Astrocyte (in vitro differentiated cells and primary cell): ENCODE results near the gene ARHGAP26. TPM values are rescaled to one million over a fixed set of nuclear protein-coding genes. Genes with fewer than 3 reads are reported as not detected.

Experiments used
- DNase-seq: peaks from one replicate; pipeline ENCODE4 v3.0.0-alpha.2; 2010; ENCODE audit warnings: low read depth
- FAIRE-seq: peaks from 2 replicates; lab custom pipeline; 2011; peaks lifted over from hg19 to GRCh38; lab: Jason Lieb, UNC
- H2AFZ ChIP-seq: 2 replicates; pipeline ENCODE4 v1.6.0; 2012; ENCODE audit warnings: low read depth, low read length, inconsistent platforms
- H3K27ac ChIP-seq: 2 replicates; pipeline ENCODE4 v1.5.1; 2011; ENCODE audit warnings: low read depth, low read length, inconsistent platforms
- H3K27me3 ChIP-seq: 2 replicates; pipeline ENCODE4 v1.6.0; 2011; ENCODE audit warnings: low read length, inconsistent platforms; ENCODE audit not compliant: insufficient read depth
- H3K36me3 ChIP-seq: 2 replicates; pipeline ENCODE4 v1.5.1; 2011; ENCODE audit warnings: low read length, inconsistent platforms; ENCODE audit not compliant: insufficient read depth
- H3K4me1 ChIP-seq: 2 replicates; pipeline ENCODE4 v1.5.1; 2011; ENCODE audit warnings: low read length, inconsistent platforms; ENCODE audit not compliant: insufficient read depth
- H3K4me2 ChIP-seq: 2 replicates; pipeline ENCODE4 v1.6.0; 2012; ENCODE audit warnings: low read length, inconsistent platforms
- H3K4me3 ChIP-seq: 2 replicates; pipeline ENCODE4 v1.5.1; 2011; ENCODE audit warnings: low read depth, mild to moderate bottlenecking, low read length, inconsistent platforms; ENCODE audit not compliant: insufficient read depth
- H3K79me2 ChIP-seq: 2 replicates; pipeline ENCODE4 v1.6.0; 2012; ENCODE audit warnings: mild to moderate bottlenecking, low read length, inconsistent platforms; ENCODE audit not compliant: insufficient read depth
- H3K9ac ChIP-seq: 2 replicates; pipeline ENCODE4 v1.6.0; 2012; ENCODE audit warnings: mild to moderate bottlenecking, low read length, inconsistent platforms
- H3K9me3 ChIP-seq: 2 replicates; pipeline ENCODE4 v1.5.1; 2012; ENCODE audit warnings: low read depth, mild to moderate bottlenecking, low read length, inconsistent platforms; ENCODE audit not compliant: insufficient read depth
- H4K20me1 ChIP-seq: 2 replicates; pipeline ENCODE4 v1.6.0; 2012; ENCODE audit warnings: low read length, inconsistent platforms; ENCODE audit not compliant: insufficient read depth
- H3K27ac Mint-ChIP-seq: one replicate; pipeline ENCODE4 v1.8.0; 2021; ENCODE audit warnings: mild to moderate bottlenecking, mixed read lengths; ENCODE audit not compliant: unreplicated experiment
- H3K27me3 Mint-ChIP-seq: one replicate; pipeline ENCODE4 v1.8.0; 2021; ENCODE audit warnings: low read depth, mixed read lengths; ENCODE audit not compliant: unreplicated experiment
- H3K36me3 Mint-ChIP-seq: one replicate; pipeline ENCODE4 v1.8.0; 2021; ENCODE audit warnings: low read depth, mixed read lengths; ENCODE audit not compliant: unreplicated experiment
- H3K4me1 Mint-ChIP-seq: one replicate; pipeline ENCODE4 v1.8.0; 2021; ENCODE audit warnings: low read depth, mixed read lengths; ENCODE audit not compliant: unreplicated experiment
- H3K4me3 Mint-ChIP-seq: one replicate; pipeline ENCODE4 v1.8.0; 2021; ENCODE audit warnings: mild to moderate bottlenecking, moderate library complexity, mixed read lengths; ENCODE audit not compliant: unreplicated experiment
- H3K9me3 Mint-ChIP-seq: one replicate; pipeline ENCODE4 v1.8.0; 2021; ENCODE audit warnings: mild to moderate bottlenecking, mixed read lengths; ENCODE audit not compliant: unreplicated experiment
- CTCF ChIP-seq: IDR thresholded peaks from 2 replicates; pipeline ENCODE4 v1.5.1; 2011; ENCODE audit warnings: low read depth, mild to moderate bottlenecking, inconsistent platforms, low read length, moderate library complexity; ENCODE audit not compliant: insufficient read depth
- EZH2 ChIP-seq: IDR thresholded peaks from 2 replicates; pipeline ENCODE4 v1.6.1; 2012; ENCODE audit warnings: mild to moderate bottlenecking, low read length, inconsistent platforms; ENCODE audit not compliant: insufficient read depth
- total RNA-seq: library from RNA; stranded (reverse); gene quantifications from 2 replicates; pipeline ENCODE4 v1.2.1, GENCODE V29; 2021

Gene ARHGAP26
- total RNA-seq, 1 donor from 2014 or later: 5.6 TPM

GRCh38 chr5:143176048-143176447, 405.9 kb downstream of the ARHGAP26 start:
- H3K27ac ChIP-seq: peak overlapping the region; percentile 97

GRCh38 chr5:143177263-143177983, 407.2 kb downstream of the ARHGAP26 start:
- peak overlapping the region; percentile 66 for H3K4me2 ChIP-seq
- DNase-seq: peak; percentile 100
- FAIRE-seq: no peak
- peaks cover 8% of the 10 kb centered on the region for H3K9me3 Mint-ChIP-seq
- no peaks in the 10 kb centered on the region for H3K79me2 ChIP-seq
- peaks cover 18% of the 10 kb centered on the region for H3K4me1 ChIP-seq
- H3K36me3 ChIP-seq: no peaks in the 10 kb centered on the region
- H3K9me3 ChIP-seq: no peaks in the 10 kb centered on the region
- no peak overlapping the region for H3K4me3 Mint-ChIP-seq
- H3K27me3 Mint-ChIP-seq: peaks cover 4% of the 10 kb centered on the region
- no peaks in the 10 kb centered on the region for H4K20me1 ChIP-seq
- peak overlapping the region; percentile 11 for H2AFZ ChIP-seq
- H3K27ac Mint-ChIP-seq: peak overlapping the region; percentile 28
- H3K27ac ChIP-seq: peak overlapping the region; percentile 97
- H3K27me3 ChIP-seq: no peaks in the 10 kb centered on the region
- H3K9ac ChIP-seq: peak overlapping the region; percentile 82
- H3K4me3 ChIP-seq: no peak overlapping the region
- peaks cover 15% of the 10 kb centered on the region for H3K4me1 Mint-ChIP-seq
- H3K36me3 Mint-ChIP-seq: peaks cover 4% of the 10 kb centered on the region
- no peak for TF ChIP-seq CTCF
- no peak for TF ChIP-seq EZH2

More at GRCh38 chr5:143176048-143176447, 405.9 kb downstream of the ARHGAP26 start:
- no peaks in the 10 kb centered on the region for H4K20me1 ChIP-seq
- no peaks in the 10 kb centered on the region for H3K79me2 ChIP-seq
- no peak for TF ChIP-seq CTCF
- no peak for TF ChIP-seq EZH2
- H3K4me3 ChIP-seq: no peak overlapping the region
- H3K36me3 ChIP-seq: no peaks in the 10 kb centered on the region
- peaks cover 4% of the 10 kb centered on the region for H3K27me3 Mint-ChIP-seq
- H3K9ac ChIP-seq: peak overlapping the region; percentile 57
- H3K27me3 ChIP-seq: no peaks in the 10 kb centered on the region
- FAIRE-seq (no peak), DNase-seq (peak; percentile 23)
- H2AFZ ChIP-seq: no peak overlapping the region
- peaks cover 18% of the 10 kb centered on the region for H3K4me1 ChIP-seq
- H3K4me1 Mint-ChIP-seq: peaks cover 15% of the 10 kb centered on the region
- H3K9me3 Mint-ChIP-seq: no peaks in the 10 kb centered on the region
- H3K27ac Mint-ChIP-seq: no peak overlapping the region
- H3K4me3 Mint-ChIP-seq: no peak overlapping the region
- no peak overlapping the region for H3K4me2 ChIP-seq
- H3K36me3 Mint-ChIP-seq: peaks cover 4% of the 10 kb centered on the region
- H3K9me3 ChIP-seq: no peaks in the 10 kb centered on the region
